Panc1 (cell line): ENCODE measurements around the gene GAPDH. TPM values are rescaled to one million over a fixed set of nuclear protein-coding genes. Genes with fewer than 3 reads are reported as not detected.

Experiments
- ATAC-seq: fragments of 200-7000 bp; cut with Tn5 transposase; 2 replicates; pipeline ENCODE4 v1.9.1; 2020; ENCODE audit warnings: mild to moderate bottlenecking, moderate library complexity
- BruUV-seq: library from RNA; stranded (reverse); fragments of 400-500 nt; replicated peaks from 2 replicates; lab custom pipeline; 2021; lab: Mats Ljungman, UMichigan
- CTCF ChIA-PET: fragments of 300-600 bp; sonication (Branson Sonifier 250); formaldehyde crosslinking; loops from one replicate; lab custom pipeline; 2022; ENCODE audit warnings: antibody characterized with exemption; lab: Charles Lee
- POLR2A ChIA-PET: fragments of 300-600 bp; sonication (Branson Sonifier 250); formaldehyde crosslinking; loops from one replicate; lab custom pipeline; 2022; ENCODE audit warnings: antibody characterized with exemption; lab: Charles Lee
- DNase-seq: peaks from one replicate; pipeline ENCODE4 v3.0.0-alpha.2; 2010; ENCODE audit warnings: low read depth, low spot score
- H3K27ac ChIP-seq: 2 replicates; pipeline ENCODE4 v1.5.1; 2011; ENCODE audit warnings: mild to moderate bottlenecking, low read length, inconsistent platforms
- H3K27me3 ChIP-seq: fragments of 200-500 bp; sonication (Bioruptor generic); 2 replicates; pipeline ENCODE4 v1.6.0; 2014; ENCODE audit warnings: low read length, inconsistent platforms; ENCODE audit not compliant: control insufficient read depth, insufficient read depth
- H3K36me3 ChIP-seq: fragments of 200-500 bp; sonication (Bioruptor generic); 2 replicates; pipeline ENCODE4 v1.5.1; 2014; ENCODE audit warnings: inconsistent platforms, mild to moderate bottlenecking, low read length, moderate library complexity; ENCODE audit not compliant: control insufficient read depth, insufficient read depth
- H3K4me1 ChIP-seq: 2 replicates; pipeline ENCODE4 v1.5.1; 2011; ENCODE audit warnings: inconsistent platforms, mild to moderate bottlenecking, low read length, moderate library complexity; ENCODE audit not compliant: control insufficient read depth, insufficient read depth
- H3K4me3 ChIP-seq, 2 experiments: 2 replicates each; pipeline ENCODE4 v1.5.1; 2011 to 2012; ENCODE audit warnings: low read depth in 2 of 2, low read length in 2 of 2, mild to moderate bottlenecking in 2 of 2, inconsistent platforms in 1 of 2, moderate library complexity in 1 of 2
- H3K9me3 ChIP-seq: fragments of 200-500 bp; sonication (Bioruptor generic); 2 replicates; pipeline ENCODE4 v1.5.1; 2014; ENCODE audit warnings: low read depth, mild to moderate bottlenecking, inconsistent platforms, low read length, moderate library complexity; ENCODE audit not compliant: control insufficient read depth, insufficient read depth
- POLR2AphosphoS5 ChIP-seq: IDR thresholded peaks from 2 replicates; pipeline ENCODE4 v1.6.1; 2012; ENCODE audit warnings: mild to moderate bottlenecking, low read depth, low read length, moderate library complexity
- SIN3A ChIP-seq: IDR thresholded peaks from 2 replicates; pipeline ENCODE4 v1.6.1; 2012; ENCODE audit warnings: low read depth, mild to moderate bottlenecking, low read length, moderate library complexity, borderline replicate concordance; ENCODE audit not compliant: insufficient read depth
- TCF7L2 ChIP-seq: IDR thresholded peaks from 2 replicates; pipeline ENCODE4 v1.6.1; 2011; ENCODE audit warnings: mild to moderate bottlenecking, low read depth, low read length, inconsistent platforms
- in situ Hi-C: cut with HindIII; loops from 2 replicates; pipeline ENCODE4 v1.10.0; 2016; ENCODE audit warnings: low sequenced_read_pairs, low pct_unique_long_range_greater_than_20kb
- intact Hi-C: fragments of 100-400 bp; cut with micrococcal nuclease; formaldehyde crosslinking; loops from one replicate; pipeline ENCODE4 v1.10.0; 2022; ENCODE audit not compliant: unreplicated experiment
- total RNA-seq: library from RNA; stranded (reverse); gene quantifications from one replicate; pipeline ENCODE4 v1.2.1, GENCODE V29; 2021; ENCODE audit not compliant: unreplicated experiment
- TF ChIP-seq, protein P1 (sequence below): fragments of 450-650 bp; IDR thresholded peaks from 2 replicates; pipeline ENCODE4 v1.5.1; 2017; ENCODE audit warnings: mild to moderate bottlenecking
- TF ChIP-seq, protein P2 (sequence below), 2 experiments: IDR thresholded peaks; 2 replicates each; pipeline ENCODE4 v1.6.1; 2011 to 2012; ENCODE audit warnings: low read depth in 2 of 2, control low read depth in 1 of 2, low read length in 1 of 2, mild to moderate bottlenecking in 1 of 2, moderate library complexity in 1 of 2; ENCODE audit not compliant: insufficient read depth in 1 of 2

Gene GAPDH
- total RNA-seq, 1 experiment from 2014 or later: 2,912 TPM

DNA sequence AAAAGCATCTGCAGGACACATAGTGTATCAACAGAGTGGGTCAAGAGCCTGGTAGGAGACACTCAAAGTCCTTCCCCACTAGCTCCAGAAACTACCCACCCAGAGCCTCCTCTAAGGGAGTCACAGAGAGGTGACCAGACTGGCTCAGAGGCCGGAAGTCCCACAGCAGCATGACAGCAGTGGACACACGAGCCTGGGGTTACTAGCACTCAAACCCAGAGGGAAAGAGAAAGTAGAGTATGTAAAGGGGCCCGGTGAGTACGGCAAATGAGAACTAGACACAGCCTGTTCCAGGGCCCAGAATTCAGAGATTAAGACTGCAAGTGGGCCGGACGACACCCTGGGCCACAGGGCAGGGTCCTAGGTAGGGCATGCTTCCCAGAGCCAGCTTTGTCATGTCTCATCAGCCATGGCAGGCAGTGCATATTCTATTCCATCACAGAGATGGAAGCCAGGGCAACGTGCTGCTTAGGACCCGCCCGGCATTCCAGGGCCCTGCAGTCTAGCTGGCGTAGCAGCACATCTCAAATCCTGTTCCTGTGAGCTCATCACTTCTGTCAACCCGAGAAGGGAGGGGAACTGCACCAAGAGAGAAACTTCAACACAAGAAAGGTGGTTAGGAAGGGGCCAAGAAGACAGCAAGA, 17.3 kb downstream of the GAPDH start:
- Histone ChIP-seq H3K36me3 (no peaks in the 10 kb centered on the region), H3K27me3 (no peaks in the 10 kb centered on the region), H3K9me3 (no peaks in the 10 kb centered on the region), H3K27ac (no peak overlapping the region), H3K4me3 (no peak overlapping the region), H3K4me1 (no peaks in the 10 kb centered on the region)
- CTCF ChIA-PET: interaction anchor here (0.5 kb wide), 1 partner anchor 68 kb away, joined by 15 read pairs; no protein-coding TSS in a partner anchor
- TF ChIP-seq, protein P1, sequence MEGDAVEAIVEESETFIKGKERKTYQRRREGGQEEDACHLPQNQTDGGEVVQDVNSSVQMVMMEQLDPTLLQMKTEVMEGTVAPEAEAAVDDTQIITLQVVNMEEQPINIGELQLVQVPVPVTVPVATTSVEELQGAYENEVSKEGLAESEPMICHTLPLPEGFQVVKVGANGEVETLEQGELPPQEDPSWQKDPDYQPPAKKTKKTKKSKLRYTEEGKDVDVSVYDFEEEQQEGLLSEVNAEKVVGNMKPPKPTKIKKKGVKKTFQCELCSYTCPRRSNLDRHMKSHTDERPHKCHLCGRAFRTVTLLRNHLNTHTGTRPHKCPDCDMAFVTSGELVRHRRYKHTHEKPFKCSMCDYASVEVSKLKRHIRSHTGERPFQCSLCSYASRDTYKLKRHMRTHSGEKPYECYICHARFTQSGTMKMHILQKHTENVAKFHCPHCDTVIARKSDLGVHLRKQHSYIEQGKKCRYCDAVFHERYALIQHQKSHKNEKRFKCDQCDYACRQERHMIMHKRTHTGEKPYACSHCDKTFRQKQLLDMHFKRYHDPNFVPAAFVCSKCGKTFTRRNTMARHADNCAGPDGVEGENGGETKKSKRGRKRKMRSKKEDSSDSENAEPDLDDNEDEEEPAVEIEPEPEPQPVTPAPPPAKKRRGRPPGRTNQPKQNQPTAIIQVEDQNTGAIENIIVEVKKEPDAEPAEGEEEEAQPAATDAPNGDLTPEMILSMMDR: no peak
- no peak for TF ChIP-seq TCF7L2
- no peak for TF ChIP-seq SIN3A
- POLR2A ChIA-PET: interaction anchor here (0.6 kb wide), 1 partner anchor 12 kb away, joined by 3 read pairs; no protein-coding TSS in a partner anchor
- intact Hi-C loops: no loop called here
- DNase-seq (no peak), ATAC-seq (no peak)
- BruUV-seq: no TSS peak
- in situ Hi-C loops: no loop called here

DNA sequence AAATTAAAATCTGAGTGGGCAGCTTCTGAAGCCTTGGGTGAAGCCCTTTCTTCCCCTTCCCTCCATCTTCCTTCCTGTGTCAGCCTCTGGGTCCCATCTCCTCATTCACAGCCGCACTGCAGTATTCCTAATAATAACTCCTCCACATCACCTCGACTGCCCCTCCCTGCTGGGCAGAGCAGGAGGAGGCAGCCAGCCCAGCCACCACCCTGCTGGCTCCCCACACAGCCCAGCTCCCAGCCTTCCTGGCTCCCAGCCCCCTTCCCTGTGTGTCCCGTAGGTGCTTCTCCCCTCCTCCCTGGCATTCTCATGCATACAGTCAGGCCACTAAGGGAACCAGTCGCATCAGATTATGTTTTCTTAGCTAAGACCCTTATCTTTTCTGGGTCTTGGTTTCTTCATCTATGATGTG, 17.8 kb downstream of the GAPDH start:
- intact Hi-C loops: no loop called here

More for the DNA sequence above, 17.8 kb downstream of the GAPDH start:
- no peak for DNase-seq
- Histone ChIP-seq H3K27me3 (no peaks in the 10 kb centered on the region), H3K4me3 (no peak overlapping the region), H3K36me3 (no peaks in the 10 kb centered on the region), H3K4me1 (no peaks in the 10 kb centered on the region), H3K27ac (no peak overlapping the region), H3K9me3 (no peaks in the 10 kb centered on the region)
- ChIA-PET POLR2A (no interaction called here), CTCF (no interaction called here)
- TF ChIP-seq, protein P1: no peak
- TF ChIP-seq SIN3A (no peak), POLR2AphosphoS5 (no peak), TCF7L2 (no peak)
- TF ChIP-seq, protein P2, sequence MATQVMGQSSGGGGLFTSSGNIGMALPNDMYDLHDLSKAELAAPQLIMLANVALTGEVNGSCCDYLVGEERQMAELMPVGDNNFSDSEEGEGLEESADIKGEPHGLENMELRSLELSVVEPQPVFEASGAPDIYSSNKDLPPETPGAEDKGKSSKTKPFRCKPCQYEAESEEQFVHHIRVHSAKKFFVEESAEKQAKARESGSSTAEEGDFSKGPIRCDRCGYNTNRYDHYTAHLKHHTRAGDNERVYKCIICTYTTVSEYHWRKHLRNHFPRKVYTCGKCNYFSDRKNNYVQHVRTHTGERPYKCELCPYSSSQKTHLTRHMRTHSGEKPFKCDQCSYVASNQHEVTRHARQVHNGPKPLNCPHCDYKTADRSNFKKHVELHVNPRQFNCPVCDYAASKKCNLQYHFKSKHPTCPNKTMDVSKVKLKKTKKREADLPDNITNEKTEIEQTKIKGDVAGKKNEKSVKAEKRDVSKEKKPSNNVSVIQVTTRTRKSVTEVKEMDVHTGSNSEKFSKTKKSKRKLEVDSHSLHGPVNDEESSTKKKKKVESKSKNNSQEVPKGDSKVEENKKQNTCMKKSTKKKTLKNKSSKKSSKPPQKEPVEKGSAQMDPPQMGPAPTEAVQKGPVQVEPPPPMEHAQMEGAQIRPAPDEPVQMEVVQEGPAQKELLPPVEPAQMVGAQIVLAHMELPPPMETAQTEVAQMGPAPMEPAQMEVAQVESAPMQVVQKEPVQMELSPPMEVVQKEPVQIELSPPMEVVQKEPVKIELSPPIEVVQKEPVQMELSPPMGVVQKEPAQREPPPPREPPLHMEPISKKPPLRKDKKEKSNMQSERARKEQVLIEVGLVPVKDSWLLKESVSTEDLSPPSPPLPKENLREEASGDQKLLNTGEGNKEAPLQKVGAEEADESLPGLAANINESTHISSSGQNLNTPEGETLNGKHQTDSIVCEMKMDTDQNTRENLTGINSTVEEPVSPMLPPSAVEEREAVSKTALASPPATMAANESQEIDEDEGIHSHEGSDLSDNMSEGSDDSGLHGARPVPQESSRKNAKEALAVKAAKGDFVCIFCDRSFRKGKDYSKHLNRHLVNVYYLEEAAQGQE (IDR thresholded peaks at IDR 0.05; ENCODE audit: insufficient read depth in 1 of 2, low read depth in 2 of 2, low read length in 1 of 2): no peak
- in situ Hi-C loops: no loop called here
- BruUV-seq: no TSS peak
- ATAC-seq: no peak
